G401.6 (cell line): ENCODE data around the gene SLC12A8.

Experiments used
- FAIRE-seq: peaks from 2 replicates; lab custom pipeline; 2012; peaks lifted over from hg19 to GRCh38; lab: Jason Lieb, UNC

The SLC12A8 gene

GRCh38 chr3:125214738-125215137 lies 2.2 kb upstream of the SLC12A8 start:
- no peak for FAIRE-seq

GRCh38 chr3:125213946-125214542 lies 1.5 kb upstream of the SLC12A8 start:
- no peak for FAIRE-seq

GRCh38 chr3:125213364-125213755 lies 812 bp upstream of the SLC12A8 start:
- FAIRE-seq: no peak

GRCh38 chr3:125212091-125212508 lies 448 bp downstream of the SLC12A8 start:
- no peak for FAIRE-seq

- FAIRE-seq: no peak
Measured at GRCh38 chr3:125211523-125212090, 941 bp downstream of the SLC12A8 start.

- FAIRE-seq: no peak
Measured at GRCh38 chr3:125207949-125208568, 4.5 kb downstream of the SLC12A8 start.

- FAIRE-seq: no peak
Measured at GRCh38 chr3:125207507-125207906, 5.0 kb downstream of the SLC12A8 start.

- no peak for FAIRE-seq
Measured at GRCh38 chr3:125206934-125207333, 5.6 kb downstream of the SLC12A8 start.

GRCh38 chr3:125203731-125204130 lies 8.8 kb downstream of the SLC12A8 start:
- FAIRE-seq: no peak

GRCh38 chr3:125202197-125202596 lies 10.4 kb downstream of the SLC12A8 start:
- FAIRE-seq: no peak

- FAIRE-seq: no peak
Measured at GRCh38 chr3:125200731-125201139, 11.8 kb downstream of the SLC12A8 start.

GRCh38 chr3:125194849-125195601 lies 17.5 kb downstream of the SLC12A8 start:
- FAIRE-seq: no peak

GRCh38 chr3:125194061-125194848 lies 18.3 kb downstream of the SLC12A8 start:
- FAIRE-seq: no peak

- no peak for FAIRE-seq
Measured at GRCh38 chr3:125192190-125193035, 20.1 kb downstream of the SLC12A8 start.

GRCh38 chr3:125191730-125192129 lies 20.8 kb downstream of the SLC12A8 start:
- FAIRE-seq: no peak

- FAIRE-seq: no peak
Measured at GRCh38 chr3:125191256-125191655, 21.3 kb downstream of the SLC12A8 start.

GRCh38 chr3:125190786-125191185 lies 21.8 kb downstream of the SLC12A8 start:
- FAIRE-seq: no peak

- FAIRE-seq: no peak
Measured at GRCh38 chr3:125189378-125190165, 23.0 kb downstream of the SLC12A8 start.

- no peak for FAIRE-seq
Measured at GRCh38 chr3:125188955-125189354, 23.6 kb downstream of the SLC12A8 start.

GRCh38 chr3:125187599-125187910 lies 25.0 kb downstream of the SLC12A8 start:
- no peak for FAIRE-seq
